C4-2B (cell line): ENCODE data around the gene SLC38A3.
"Not testable (repeated sequence)": the region's sequence is repeated elsewhere in the genome, so short reads cannot be mapped to it uniquely, and the experiment has no call there.

ENCODE experiments used
- H3K27ac ChIP-seq: fragments of 450-650 bp; 2 replicates; pipeline ENCODE4 v1.5.1; 2017
- CTCF ChIP-seq: fragments of 450-650 bp; conservative IDR thresholded peaks from 2 replicates; pipeline ENCODE4 v1.5.1; 2017; ENCODE audit warnings: mild to moderate bottlenecking
- ZFX ChIP-seq: fragments of 450-650 bp; IDR thresholded peaks from 2 replicates; pipeline ENCODE4 v1.6.1; 2017

The SLC38A3 gene

GRCh38 chr3:50261505-50261904, 56.4 kb downstream of the SLC38A3 start:
- H3K27ac ChIP-seq: no peak overlapping the region
- TF ChIP-seq CTCF (no peak), ZFX (no peak)

- H3K27ac ChIP-seq: not testable (repeated sequence)
Measured at GRCh38 chr3:50262200-50262599, 57.1 kb downstream of the SLC38A3 start.

- no peak overlapping the region for H3K27ac ChIP-seq
- TF ChIP-seq CTCF (no peak), ZFX (no peak)
Measured at GRCh38 chr3:50262778-50263177, 57.7 kb downstream of the SLC38A3 start.

GRCh38 chr3:50263478-50264382, 58.7 kb downstream of the SLC38A3 start:
- TF ChIP-seq ZFX (no peak), CTCF (no peak)
- no peak overlapping the region for H3K27ac ChIP-seq

GRCh38 chr3:50264383-50264963, 59.4 kb downstream of the SLC38A3 start:
- TF ChIP-seq ZFX: no peak
- TF ChIP-seq CTCF: no peak
- H3K27ac ChIP-seq: no peak overlapping the region

- H3K27ac ChIP-seq: no peak overlapping the region
- no peak for TF ChIP-seq ZFX
- TF ChIP-seq CTCF: no peak
Measured at GRCh38 chr3:50264964-50265485, 60.0 kb downstream of the SLC38A3 start.

- no peak overlapping the region for H3K27ac ChIP-seq
- TF ChIP-seq CTCF (no peak), ZFX (no peak)
Measured at GRCh38 chr3:50265571-50265970, 60.5 kb downstream of the SLC38A3 start.
